DMS153 (cell line): ENCODE measurements around the gene FANCL.
"Not testable (repeated sequence)": the region's sequence is repeated elsewhere in the genome, so short reads cannot be mapped to it uniquely, and the experiment has no call there.

Experiments used
- DNase-seq: peaks from one replicate; lab custom pipeline; 2025; lab: John Stamatoyannopoulos, UW

The FANCL gene

DNA sequence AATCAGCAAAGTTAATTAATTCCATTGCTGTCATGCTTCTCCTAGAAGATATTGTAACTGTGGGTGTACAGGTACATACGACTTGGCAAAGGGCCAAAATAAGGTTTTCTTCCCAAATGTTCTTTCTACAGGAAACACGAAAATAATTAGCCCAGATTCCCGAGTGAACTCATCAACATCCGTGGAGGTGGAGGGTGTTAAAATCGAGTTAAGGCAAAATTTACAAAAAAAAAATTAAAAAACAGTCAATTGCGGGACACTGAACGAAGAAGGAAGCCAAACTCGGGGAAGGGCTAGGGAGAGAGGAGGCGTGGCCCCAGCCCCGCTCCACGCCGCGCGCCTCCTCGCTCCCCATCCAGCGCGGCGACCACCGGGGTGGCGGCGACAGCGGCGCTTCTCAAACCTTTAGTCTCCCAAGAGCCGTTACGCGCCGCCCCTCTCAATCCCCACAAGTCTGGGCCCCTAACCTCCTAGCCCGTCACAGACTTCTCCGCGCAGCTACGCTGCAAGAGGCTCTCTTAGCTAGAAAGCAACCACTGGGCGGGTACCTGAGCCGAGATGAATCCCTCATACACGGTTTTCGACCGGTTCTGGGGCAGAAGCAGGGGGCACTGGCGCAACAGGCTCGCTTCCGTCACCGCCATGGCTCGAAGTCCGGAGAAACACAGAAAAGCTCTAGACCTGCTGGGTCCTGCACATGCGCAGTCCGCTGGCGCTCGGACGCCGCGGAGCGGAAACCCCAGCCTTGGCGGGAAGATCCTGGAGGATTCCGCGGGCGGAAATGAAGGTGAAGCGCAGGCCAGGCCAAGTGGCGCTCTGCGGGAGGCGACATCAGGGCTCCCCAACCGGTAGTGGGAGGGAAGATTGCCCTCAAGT is at the start of gene FANCL:
Gene FANCL (minus strand): TSS at position 656 of the 876 bp plus-strand sequence. CDS start 12 bp downstream, at position 644.
- DNase-seq: peak; percentile 86

DNA sequence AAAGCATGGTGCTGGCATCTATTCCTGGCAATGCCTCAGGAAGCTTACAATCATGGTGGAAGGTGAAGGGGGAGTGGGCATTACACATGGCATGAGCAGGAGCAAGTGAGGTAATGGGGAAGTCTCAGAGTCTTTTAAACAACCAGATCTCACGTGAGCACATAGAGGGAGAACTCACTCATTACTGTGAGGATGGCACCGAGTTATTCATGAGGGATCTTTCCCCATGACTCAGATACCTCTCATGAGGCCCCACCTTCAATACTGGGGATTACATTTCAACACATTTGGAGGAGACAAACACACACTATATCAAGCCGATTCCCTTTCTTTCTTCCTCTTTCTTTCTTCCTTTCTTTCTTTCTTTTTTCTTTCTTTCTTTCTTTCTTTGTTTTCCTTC is 47.9 kb upstream of the FANCL start:
- no peak for DNase-seq

DNA sequence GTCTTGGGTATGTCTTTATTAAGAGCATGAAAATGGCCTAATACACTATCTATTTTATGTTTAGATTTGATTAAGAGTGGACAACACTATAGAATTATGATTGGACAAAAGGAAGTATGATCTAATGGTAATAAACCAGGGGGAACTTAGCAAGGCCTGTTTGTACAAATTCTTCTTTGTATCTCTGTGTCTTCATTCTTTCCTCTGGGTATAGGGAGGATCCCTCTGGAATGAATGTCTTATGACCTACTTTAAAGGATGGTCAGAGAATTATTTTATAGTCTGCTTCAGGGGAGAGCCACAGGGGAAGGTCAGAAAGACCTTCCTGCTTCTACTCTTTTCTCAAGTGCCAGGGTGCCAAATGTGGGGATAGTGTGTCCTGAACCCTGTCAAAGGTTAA is 42.8 kb upstream of the FANCL start:
- DNase-seq: no peak

DNA sequence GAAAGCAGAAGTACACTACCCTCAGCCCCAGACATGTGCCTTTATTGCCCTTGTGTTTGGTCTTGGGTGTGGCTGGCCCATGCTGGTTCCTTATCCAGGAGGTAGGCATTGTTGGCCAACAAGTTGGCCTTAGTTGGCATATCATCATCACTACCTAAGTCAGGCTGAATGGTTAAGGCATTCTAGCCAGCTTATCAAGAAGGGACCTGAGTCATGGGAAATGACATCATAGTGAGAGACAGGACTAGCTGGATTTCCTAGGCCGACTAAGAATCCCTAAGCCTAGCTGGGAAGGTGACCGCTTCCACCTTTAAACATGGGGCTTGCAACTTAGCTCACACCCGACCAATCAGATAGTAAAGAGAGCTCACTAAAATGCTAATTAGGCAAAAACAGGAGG is 34.0 kb upstream of the FANCL start:
- DNase-seq: not testable (repeated sequence)

DNA sequence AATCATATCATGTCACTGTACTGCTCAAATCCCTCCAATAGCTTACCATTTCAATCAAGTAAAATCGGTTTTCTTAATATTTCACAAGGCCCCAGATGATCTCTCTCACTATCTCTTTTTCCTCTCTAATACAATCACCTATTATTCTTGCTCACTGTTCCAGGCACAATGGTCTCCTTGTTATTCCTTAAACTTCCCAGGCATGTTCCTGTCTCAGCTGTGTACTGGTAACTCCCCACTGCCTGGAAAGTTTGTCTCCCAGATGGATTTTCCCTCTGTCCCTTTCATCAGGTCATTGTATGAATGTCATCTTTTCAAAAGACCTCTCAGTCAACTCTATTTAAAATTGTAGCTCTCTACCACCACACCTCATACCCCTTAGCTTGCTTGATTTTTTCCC is 30.7 kb upstream of the FANCL start:
- DNase-seq: no peak

DNA sequence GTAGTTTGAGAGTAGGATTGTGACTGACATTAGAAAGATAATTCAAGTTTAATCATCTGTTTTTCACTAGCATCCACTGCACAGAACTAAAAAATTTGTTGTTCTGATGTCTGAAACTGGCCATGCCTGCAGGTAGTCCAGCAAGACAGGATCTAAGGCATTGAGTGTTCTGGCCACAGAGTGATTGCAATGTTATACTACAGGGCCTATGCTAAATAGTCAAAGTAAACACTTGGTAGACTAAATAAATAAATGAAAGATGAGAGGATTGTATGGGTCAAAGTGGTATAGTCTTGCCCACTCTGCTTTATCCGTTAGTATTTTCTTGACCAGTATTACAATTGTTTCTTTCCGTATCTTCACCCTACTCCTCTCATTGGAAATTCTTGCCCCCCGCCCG is 27.6 kb upstream of the FANCL start:
- DNase-seq: no peak

DNA sequence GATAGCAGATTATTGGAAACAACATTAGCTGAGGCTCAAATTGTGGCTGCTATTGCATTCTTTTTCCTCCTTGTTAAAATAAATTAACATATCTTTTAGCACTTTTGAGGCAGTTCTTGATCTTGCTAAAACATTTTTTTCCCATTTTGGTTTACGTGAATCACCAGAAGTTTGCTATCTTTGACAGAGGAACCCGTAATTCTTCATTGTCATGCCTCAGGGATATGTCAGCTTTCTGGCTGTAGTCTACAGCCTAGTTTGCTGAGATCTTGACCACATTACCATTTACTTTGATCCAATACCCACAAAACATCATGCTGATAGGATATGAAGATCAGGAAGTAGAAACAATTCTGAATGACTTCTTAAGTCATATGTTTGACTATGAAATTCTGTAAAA is 25.1 kb upstream of the FANCL start:
- DNase-seq: no peak

DNA sequence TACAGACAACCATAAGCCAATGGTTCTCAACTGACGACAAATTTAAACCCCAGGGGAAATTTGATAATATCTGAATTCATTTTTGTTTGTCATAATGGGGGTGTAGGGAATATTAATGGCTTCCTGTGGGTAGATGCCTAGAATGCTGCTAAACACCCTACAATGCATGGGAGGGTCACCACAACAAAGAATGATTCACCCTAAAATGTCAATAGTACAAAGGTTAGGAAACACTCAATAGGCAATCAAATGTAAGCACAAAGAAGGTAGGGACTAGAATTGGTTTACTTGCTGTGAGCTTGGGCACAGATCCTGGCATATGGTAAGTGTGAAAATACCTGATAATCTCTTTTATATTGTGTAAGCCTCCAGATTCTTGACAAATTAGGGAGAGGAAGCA is 20.1 kb upstream of the FANCL start:
- no peak for DNase-seq

DNA sequence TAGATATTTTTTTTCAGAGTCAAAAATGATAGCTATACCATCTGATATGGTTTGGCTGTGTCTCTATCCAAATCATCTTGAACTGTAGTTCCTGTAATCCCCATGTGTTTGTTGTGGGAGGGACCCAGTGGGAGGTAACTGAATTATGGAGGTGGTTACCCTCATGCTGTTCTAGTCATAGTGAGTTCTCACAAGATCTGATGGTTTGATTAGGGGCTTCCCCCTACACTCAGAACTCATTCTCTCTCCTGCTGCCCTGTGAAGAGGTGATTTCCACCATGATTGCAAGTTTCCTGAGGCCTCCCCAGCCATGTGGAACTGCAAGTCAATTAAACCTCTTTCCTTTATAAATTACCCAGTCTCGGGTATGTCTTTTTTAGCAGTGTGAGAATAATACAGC is 17.3 kb upstream of the FANCL start:
- not testable (repeated sequence) for DNase-seq

DNA sequence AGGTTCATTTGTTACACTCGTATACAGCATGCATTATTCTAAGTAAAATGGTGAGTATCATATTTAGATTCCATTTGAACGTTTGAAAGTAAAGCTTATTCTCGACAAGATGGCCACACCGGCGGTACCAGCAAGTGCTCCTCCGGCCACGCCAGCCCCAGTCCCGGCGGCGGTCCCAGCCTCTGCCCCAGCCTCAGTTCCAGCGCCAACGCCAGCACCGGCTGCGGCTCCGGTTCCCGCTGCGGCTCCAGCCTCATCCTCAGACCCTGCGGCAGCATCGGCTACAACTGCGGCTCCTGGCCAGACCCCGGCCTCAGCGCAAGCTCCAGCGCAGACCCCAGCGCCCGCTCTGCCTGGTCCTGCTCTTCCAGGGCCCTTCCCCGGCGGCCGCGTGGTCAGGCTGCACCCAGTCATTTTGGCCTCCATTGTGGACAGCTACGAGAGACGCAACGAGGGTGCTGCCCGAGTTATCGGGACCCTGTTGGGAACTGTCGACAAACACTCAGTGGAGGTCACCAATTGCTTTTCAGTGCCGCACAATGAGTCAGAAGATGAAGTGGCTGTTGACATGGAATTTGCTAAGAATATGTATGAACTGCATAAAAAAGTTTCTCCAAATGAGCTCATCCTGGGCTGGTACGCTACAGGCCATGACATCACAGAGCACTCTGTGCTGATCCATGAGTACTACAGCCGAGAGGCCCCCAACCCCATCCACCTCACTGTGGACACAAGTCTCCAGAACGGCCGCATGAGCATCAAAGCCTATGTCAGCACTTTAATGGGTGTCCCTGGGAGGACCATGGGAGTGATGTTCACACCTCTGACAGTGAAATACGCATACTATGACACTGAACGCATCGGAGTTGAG is 10.4 kb upstream of the FANCL start:
- DNase-seq: not testable (repeated sequence)

DNA sequence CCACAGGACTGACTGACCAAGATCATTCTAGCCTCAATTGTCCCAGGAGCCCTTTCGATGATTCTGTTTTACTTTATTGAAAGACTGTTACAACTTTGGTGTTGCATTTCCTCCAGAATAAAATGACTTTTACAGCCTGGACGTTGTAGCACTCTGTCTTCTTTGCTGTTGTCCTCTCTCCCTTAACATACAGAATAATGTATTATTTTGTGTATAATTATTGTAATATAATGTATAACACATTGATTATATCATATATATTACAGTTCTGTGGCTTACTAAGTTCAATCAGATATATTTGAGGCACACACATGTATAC is 380 bp upstream of the FANCL start:
- no peak for DNase-seq

DNA sequence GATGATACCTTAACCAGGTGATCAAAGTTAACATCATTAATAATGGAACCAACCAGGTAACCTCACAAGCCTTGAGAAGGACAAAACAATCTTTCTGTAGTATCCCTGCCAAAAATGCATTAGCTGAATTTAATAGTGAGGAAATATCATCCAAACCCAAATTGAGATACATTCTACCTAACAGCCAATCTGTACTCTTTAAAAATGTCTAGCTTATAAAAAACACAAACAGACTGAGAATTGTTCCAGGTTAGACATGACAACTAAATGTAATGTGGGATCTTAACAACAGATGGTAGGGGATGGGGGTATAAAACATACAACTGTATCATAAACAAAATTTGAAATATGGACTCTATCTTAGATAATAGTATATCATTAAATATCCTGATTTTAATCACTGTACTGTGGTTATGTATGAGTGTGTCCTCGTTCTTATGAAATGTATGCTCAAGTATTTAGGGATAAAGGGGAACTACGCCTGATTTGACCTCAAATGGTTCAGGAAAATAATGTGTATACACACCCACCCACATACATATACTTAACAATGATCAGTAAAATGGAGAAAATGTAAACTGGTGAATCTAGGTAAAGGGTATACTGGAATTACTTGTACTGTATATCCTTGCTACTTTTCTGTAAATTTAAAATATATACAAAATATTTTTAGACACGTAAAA is 1.7 kb downstream of the FANCL start:
- no peak for DNase-seq

DNA sequence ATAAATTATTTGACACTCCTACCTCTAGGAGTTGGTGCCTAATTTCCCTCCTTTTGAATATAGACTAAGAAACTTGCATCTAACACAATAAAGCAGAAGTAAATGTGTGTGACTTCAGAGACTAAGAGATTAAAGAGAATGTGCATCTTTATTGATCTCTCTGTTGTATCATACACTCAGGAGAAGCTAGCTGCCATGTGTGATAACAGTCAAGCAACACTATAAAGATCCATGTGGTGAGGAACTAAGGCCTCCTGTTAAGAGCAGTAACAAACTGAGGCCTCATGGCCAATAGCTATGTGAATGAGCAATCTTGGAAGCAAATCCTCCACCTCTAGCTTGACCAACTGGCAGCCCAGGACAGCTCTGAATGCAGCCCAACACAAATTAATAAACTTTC is 3.4 kb downstream of the FANCL start:
- no peak for DNase-seq

DNA sequence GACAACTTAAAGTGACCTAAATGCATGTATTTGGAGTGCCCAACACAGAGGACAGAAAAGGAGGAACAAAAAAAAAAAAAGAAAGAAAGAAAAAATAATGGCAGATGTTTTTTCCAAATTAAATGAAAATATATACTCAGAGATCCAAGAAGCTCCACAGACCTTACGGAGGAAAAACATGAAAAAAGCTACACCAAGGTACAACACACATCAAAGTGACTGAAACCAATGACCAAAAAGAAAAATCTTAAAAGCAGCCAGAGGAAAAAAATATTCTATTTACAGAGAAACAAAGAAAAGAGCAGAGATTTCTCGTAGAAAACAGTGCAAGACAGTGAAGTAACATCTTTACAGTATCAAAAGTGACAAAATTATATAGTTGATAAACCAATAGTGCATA is 5.1 kb downstream of the FANCL start:
- no peak for DNase-seq

DNA sequence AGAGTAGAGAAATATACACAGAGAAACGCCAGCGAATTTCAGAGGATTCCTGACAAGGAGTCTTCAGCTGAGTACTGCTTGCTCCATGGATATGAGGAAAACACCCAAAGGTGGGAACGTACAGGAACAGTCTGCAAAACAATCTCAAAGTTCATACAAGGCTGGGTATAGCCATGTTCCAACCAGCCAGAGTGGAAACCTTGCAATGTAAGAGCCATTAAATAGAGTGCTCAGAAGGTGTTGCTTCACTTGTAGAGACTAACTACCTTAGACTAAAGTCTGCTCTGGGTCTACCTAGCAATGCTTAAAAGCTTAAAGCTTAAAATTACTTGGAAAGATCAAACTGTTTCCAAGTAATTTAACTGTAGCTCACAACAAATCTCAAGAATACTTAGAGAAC is 6.0 kb downstream of the FANCL start:
- no peak for DNase-seq

DNA sequence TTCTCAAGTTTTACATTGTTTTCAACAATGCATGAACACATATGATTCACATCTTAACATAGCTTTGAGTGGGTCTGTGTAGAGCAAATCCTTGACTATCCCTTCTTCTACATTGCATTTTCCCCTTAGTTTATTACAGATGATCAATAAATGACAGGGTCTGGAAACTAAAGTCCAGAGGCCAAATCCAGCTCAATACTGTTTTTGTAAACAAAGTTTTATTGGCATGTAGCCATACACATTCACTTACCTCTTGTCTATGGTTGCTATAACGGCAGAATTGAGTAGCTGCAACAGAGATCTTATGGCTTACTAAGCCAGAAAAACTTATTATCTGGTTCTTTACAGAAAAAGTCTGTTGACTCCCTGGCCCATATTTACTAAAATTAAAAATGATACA is 12.8 kb downstream of the FANCL start:
- no peak for DNase-seq

DNA sequence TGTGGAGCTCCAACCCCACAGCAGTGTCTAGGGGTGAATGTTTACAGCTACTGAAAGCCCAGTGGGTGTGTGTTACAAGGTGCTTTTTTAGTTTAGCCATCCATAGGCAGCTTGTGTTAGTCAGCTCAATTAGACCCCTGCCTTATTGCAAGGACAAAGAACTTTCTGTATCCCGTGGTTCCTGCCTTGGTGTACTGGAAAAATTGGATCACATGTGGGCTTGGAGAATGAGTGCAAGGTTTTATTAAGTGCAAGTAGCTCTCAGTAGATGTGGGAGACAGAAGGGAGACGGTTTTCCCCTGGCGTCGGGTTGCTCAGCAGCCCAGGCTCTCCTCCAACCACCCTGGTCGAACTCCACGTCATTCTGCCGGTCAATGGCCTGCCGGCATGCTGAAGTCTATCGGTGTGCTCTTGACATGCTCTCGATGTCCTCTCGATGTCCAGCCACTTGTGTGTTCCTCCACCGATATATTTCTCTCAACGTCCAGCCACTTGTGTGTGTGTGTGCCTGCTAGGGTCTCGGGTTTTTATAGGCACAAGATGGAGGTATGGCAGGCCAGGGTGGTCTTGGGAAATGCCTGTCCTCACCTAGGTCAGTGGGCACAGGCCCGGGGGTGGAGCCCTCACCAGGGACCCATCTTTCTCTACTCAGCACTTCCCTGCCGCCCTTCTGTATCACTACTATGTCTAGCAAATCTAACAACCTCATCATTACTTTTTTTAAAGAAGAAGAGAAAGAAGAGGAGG is 13.8 kb downstream of the FANCL start:
- DNase-seq: no peak

DNA sequence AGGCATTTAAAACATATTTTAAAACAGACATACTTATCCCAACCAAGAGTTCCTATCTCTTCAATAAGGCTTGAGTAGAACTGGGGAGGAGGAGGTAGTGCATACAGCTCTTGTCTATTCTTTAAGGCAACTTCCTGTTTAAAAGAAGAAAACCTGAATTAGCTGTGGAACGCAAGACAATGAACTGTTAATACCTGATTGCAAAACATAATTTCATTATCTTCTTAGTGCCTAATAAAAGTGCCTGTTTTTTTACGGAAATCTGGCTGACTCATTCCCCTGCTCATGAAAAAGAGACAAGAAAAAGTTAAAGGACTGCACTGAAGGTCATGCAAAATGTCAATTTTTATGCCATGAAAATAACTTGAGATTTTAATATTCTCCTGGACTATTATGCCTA is 19.2 kb downstream of the FANCL start:
- DNase-seq: no peak

DNA sequence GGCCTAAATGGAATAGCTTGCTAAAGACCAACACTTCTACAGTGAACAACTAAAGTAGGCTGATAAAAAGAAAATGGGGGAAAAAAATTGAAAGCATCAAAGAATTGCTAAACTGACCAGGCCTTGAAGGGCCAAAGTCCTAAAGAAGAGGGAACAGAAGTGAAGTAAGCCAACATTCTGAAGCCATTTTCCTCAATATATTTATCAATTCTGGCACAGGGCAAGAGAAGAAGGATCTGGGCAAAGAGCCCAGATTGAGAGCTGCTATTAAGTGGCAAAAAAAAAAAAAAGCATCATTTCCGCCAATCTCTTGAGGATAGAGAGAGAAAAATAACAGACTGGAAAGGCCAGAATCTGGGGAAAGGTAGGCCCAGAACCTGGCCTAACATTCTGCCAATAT is 25.7 kb downstream of the FANCL start:
- DNase-seq: no peak

DNA sequence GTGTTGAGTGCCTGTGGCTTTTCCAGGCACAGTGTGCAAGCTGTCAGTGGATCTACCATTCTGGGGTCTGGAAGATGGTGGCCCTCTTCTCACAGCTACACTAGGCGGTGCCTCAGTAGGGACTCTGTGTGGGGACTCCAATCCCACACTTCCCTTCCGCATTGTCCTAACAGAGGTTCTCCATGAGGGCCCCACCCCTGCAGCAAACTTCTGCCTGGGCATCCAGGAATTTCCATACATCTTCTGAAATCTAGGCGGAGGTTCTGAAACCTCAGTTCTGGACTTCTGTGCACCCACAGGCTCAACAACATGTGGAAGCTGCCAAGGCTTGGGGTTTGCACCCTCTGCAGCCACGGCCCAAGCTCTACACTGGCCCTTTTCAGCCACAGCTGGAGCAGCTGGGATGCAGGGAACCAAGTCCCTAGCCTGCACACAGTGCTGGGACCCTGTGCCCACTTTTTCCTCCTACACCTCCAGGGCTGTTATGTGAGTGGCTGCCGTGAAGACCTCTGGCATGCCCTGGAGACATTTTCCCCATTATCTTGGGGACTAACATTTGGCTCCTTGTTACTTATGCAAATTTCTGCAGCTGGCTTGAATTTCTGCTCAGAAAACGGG is 30.1 kb downstream of the FANCL start:
- not testable (repeated sequence) for DNase-seq

DNA sequence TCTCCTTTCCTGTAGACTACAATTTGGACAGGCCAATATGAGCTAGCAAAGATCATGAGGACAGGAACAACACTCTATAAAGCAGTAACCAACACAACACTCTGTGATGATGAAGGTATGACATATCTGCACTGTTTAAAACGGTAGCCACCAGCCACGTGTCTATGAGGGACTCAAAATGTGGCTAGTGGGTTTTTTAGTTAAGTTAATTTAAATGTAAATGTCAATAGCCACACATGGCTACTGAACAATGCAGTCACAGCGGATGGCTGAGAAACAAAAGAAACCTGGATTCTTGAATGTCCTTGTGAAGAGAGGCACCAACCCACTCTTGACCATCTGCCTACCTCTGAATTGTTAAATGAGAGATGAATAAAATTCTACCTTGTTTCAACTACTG is 33.9 kb downstream of the FANCL start:
- DNase-seq: no peak

DNA sequence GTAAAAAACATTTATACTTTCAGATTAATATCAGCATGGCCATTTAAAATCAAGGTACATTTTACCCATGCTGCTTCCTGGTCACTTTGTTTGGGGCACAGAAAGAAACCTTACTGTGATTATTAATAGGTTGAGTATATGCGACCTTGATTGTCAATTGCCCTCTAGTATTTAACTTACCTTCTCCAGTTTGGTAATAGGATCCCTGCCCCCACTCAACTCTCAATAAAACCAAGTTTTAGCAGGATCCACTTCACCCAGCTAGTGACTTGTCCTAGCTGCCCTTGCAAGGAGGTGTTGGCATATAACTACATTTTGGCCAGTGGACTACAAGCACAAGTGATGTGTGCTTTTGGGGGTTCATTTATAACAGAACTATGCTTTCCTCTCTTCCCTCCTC is 34.3 kb downstream of the FANCL start:
- DNase-seq: no peak
